A673 (cell line): ENCODE results near the gene CYP4F8.

Experiments
- CTCF ChIP-seq: fragments of 300-800, 200-600 bp; sonication (generic); conservative IDR thresholded peaks from 2 replicates; pipeline ENCODE4 v1.5.1; 2017; ENCODE audit warnings: low read depth, mild to moderate bottlenecking, antibody characterized with exemption, low read length, moderate library complexity, mixed read lengths
- EZH2 ChIP-seq: fragments of 200-600 bp; sonication (generic); IDR thresholded peaks from 2 replicates; pipeline ENCODE4 v1.6.1; 2017; ENCODE audit warnings: borderline replicate concordance, low read depth, mild to moderate bottlenecking, mixed read lengths, antibody characterized with exemption, low read length; ENCODE audit not compliant: poor library complexity, severe bottlenecking

DNA sequence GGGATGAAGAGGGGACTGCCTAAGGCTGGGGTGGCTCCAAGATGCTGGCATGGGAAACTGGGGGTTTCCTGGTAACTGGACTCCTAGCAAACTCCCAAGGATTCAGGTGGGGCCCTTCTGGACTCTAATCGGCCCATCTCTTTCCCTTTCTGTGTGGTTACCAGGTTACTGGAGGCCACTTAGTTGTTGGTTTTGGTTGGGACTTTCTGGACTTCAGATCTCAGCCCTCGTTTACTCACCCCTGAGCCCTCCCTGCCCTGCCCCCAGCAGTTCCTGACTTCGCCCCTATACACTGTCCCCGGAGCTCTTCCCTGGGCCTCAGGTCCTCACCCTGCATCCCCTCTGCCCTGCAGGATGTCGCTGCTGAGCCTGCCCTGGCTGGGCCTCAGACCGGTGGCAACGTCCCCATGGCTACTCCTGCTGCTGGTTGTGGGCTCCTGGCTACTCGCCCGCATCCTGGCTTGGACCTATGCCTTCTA, 58.2 kb downstream of the CYP4F8 start:
- no peak for TF ChIP-seq CTCF
- no peak for TF ChIP-seq EZH2
